ENCODE results near the gene PIK3CD. TPM values are rescaled to one million over a fixed set of nuclear protein-coding genes. Genes with fewer than 3 reads are reported as not detected.
A peak's percentile ranks its signal among the peaks of the same experiment; 100 is the strongest.

Gene PIK3CD
- total and polyA plus RNA-seq, 10 of the 15 experiments (the other 5 are each of a cell fraction or from before 2014, with no cell fraction given), result 7.0 to 101 (median 51.1) TPM

GRCh38 chr1:9613625-9614299, 37.8 kb upstream of the PIK3CD start (continued):
- TF ChIP-seq MLLT1 (IDR thresholded peaks at IDR 0.05) (no peak), NFXL1 (IDR thresholded peaks at IDR 0.05; ENCODE audit: borderline replicate concordance) (no peak), BMI1 (IDR thresholded peaks at IDR 0.05; ENCODE audit: borderline replicate concordance) (no peak), YY1 (IDR thresholded peaks at IDR 0.05; ENCODE audit: low read depth, low read length) (no peak), DPF2 (IDR thresholded peaks at IDR 0.05) (no peak), KDM1A (IDR thresholded peaks at IDR 0.05; ENCODE audit: borderline replicate concordance) (no peak), POLR2AphosphoS2 (IDR thresholded peaks at IDR 0.05; ENCODE audit: low read depth, low read length) (no peak), CREM (IDR thresholded peaks at IDR 0.05; ENCODE audit: low read depth) (no peak), NBN (IDR thresholded peaks at IDR 0.05) (no peak)

GRCh38 chr1:9615316-9616063, 36.0 kb upstream of the PIK3CD start:
- in situ Hi-C loops (cut with MboI), result no loop called here
- BruUV-seq (replicated peaks), result no TSS peak
- H3K9ac ChIP-seq (ENCODE audit: control insufficient read depth, insufficient read depth, low read length), result no peak overlapping the region
- H3K4me3 ChIP-seq, result no peak overlapping the region
- POLR2A ChIA-PET, result interaction anchor here (0.8 to 1.7 kb wide), 5 partner anchors 11 to 40 kb away, joined by 3 to 7 read pairs (median 3); no protein-coding TSS in a partner anchor
- intact Hi-C loops (cut with micrococcal nuclease; ENCODE audit: unreplicated experiment), result no loop called here
- RAD21 ChIA-PET (ENCODE audit: unreplicated experiment), result interaction anchor here (0.6 to 5.1 kb wide), 16 partner anchors 13 to 253 kb away, joined by 3 to 51 read pairs (median 4); no protein-coding TSS in a partner anchor
- no peaks in the 10 kb centered on the region for H3K79me2 ChIP-seq (ENCODE audit: control insufficient read depth, insufficient read depth, low read length)
- H3K9me3 ChIP-seq (replicated peaks; ENCODE audit: control insufficient read depth, insufficient read depth, low read length), result no peaks in the 10 kb centered on the region
- no peaks in the 10 kb centered on the region for H3K4me1 ChIP-seq (ENCODE audit: control insufficient read depth, insufficient read depth, low read length)
- DNase-seq (ENCODE audit: low read depth, low spot score), result no peak
- H3K27ac ChIP-seq (ENCODE audit: control insufficient read depth, insufficient read depth), result no peak overlapping the region
- H4K20me1 ChIP-seq (ENCODE audit: control insufficient read depth, insufficient read depth), result no peaks in the 10 kb centered on the region
- ATAC-seq, result peak; percentile 98
- 46% methylated on average over 16 of the region's 16 CpGs for WGBS (ENCODE audit: insufficient coverage, insufficient replicate concordance, low lambda C conversion rate, missing lambda C conversion rate)
- no peaks in the 10 kb centered on the region for H3K27me3 ChIP-seq (replicated peaks in 1 of 2; ENCODE audit: control insufficient read depth in 2 of 2, insufficient read depth in 2 of 2, low read length in 1 of 2)
- peak; percentile 80 for FAIRE-seq
- CTCF ChIA-PET, result interaction anchor here (0.6 to 5.3 kb wide), 35 partner anchors 8 to 854 kb away, joined by 3 to 42 read pairs (median 4); partner anchors contain the start of genes LZIC, NMNAT1 and TMEM201
- H3K36me3 ChIP-seq (ENCODE audit: control insufficient read depth in 2 of 2, insufficient read depth in 2 of 2, low read length in 1 of 2), result peaks cover 0 to 12% of the 10 kb centered on the region in 2 experiments; a peak in 2 of 4 replicates
- SMC1A ChIA-PET (ENCODE audit: uncharacterized antibody, unreplicated experiment), result interaction anchor here (0.8 to 3.7 kb wide), 14 partner anchors 12 to 303 kb away, joined by 3 to 45 read pairs (median 4); no protein-coding TSS in a partner anchor
- H3K4me2 ChIP-seq (ENCODE audit: control insufficient read depth, insufficient read depth), result no peak overlapping the region
- no peak overlapping the region for H2AFZ ChIP-seq (ENCODE audit: control insufficient read depth, low read depth, low read length)
- no peak for TF ChIP-seq PML (IDR thresholded peaks at IDR 0.05; ENCODE audit: low read length)
- TF ChIP-seq RUNX3 (IDR thresholded peaks at IDR 0.05; ENCODE audit: low read length), result peak; percentile 18; the same call in 1 of the 2 replicates
- TF ChIP-seq ZBTB4 (CRISPR knock-in tag; IDR thresholded peaks at IDR 0.05), result no peak
- no peak for TF ChIP-seq E2F8 (IDR thresholded peaks at IDR 0.05; ENCODE audit: low read depth, partially characterized antibody)
- no peak for TF ChIP-seq SRF (IDR thresholded peaks at IDR 0.05; ENCODE audit: low read depth in 2 of 2, low read length in 2 of 2)
